Measurements from ENCODE around the gene TRAF2.
A peak's percentile ranks its signal among the peaks of the same experiment; 100 is the strongest.
"Not testable (repeated sequence)": the region's sequence is repeated elsewhere in the genome, so short reads cannot be mapped to it uniquely, and the experiment has no call there.

Gene TRAF2

GRCh38 chr9:136885950-136886578, at the start of gene TRAF2:
TSS of gene TRAF2 (plus strand) at chr9:136886516. CDS start at chr9:136898741, 12,225 bp downstream.
- peak within 1 kb of the TSS; percentile 97 for H3K4me3 Mint-ChIP-seq
- H3K4me1 Mint-ChIP-seq (ENCODE audit: low read depth): peaks cover 42% of the 10 kb centered on the region
- no peaks in the 10 kb centered on the region for H3K27me3 Mint-ChIP-seq
- peak within 1 kb of the TSS; percentile 90 for H3K27ac Mint-ChIP-seq
- H3K36me3 Mint-ChIP-seq: no peaks in the 10 kb centered on the region
- H3K9me3 Mint-ChIP-seq (ENCODE audit: low read depth): no peaks in the 10 kb centered on the region

DNA sequence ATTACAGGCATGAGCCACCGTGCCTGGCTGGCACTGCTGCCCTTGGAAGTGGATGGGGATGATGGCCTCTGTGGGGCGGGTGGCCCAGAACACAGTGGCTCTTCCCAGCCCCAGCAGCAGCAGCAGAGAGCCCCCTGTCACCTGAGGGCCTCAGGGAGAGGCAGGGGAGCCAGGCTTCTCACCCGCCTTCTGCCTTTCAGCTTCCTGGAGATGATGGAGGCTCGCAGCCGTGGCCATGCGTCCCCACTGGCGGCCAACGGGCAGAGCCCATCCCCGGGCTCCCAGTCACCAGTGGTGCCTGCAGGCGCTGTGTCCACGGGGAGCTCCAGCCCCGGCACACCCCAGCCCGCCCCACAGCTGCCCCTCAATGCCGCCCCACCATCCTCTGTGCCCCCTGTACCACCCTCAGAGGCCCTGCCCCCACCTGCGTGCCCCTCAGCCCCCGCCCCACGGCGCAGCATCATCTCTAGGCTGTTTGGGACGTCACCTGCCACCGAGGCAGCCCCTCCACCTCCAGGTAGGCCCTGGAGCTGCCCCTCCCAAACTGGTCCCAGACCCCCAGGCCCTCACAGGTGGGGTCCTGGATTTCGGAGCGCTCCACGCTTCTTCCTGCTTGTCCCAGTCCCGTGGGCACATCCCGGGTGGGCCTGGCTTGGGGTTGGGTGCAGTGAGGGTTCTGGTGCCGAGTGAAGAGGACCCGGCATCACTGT, 49.0 kb upstream of the TRAF2 start:
- Mint-ChIP-seq H3K27ac (no peak overlapping the region), H3K4me3 (no peak overlapping the region), H3K4me1 (ENCODE audit: low read depth) (peaks cover 6% of the 10 kb centered on the region), H3K9me3 (ENCODE audit: low read depth) (no peaks in the 10 kb centered on the region), H3K36me3 (peaks cover 3% of the 10 kb centered on the region), H3K27me3 (no peaks in the 10 kb centered on the region)

GRCh38 chr9:136837856-136838277, 48.4 kb upstream of the TRAF2 start:
- H3K4me1 Mint-ChIP-seq (ENCODE audit: low read depth); H3K27me3 Mint-ChIP-seq; H3K36me3 Mint-ChIP-seq; H3K4me3 Mint-ChIP-seq; H3K27ac Mint-ChIP-seq; H3K9me3 Mint-ChIP-seq (ENCODE audit: low read depth): not testable (repeated sequence)

DNA sequence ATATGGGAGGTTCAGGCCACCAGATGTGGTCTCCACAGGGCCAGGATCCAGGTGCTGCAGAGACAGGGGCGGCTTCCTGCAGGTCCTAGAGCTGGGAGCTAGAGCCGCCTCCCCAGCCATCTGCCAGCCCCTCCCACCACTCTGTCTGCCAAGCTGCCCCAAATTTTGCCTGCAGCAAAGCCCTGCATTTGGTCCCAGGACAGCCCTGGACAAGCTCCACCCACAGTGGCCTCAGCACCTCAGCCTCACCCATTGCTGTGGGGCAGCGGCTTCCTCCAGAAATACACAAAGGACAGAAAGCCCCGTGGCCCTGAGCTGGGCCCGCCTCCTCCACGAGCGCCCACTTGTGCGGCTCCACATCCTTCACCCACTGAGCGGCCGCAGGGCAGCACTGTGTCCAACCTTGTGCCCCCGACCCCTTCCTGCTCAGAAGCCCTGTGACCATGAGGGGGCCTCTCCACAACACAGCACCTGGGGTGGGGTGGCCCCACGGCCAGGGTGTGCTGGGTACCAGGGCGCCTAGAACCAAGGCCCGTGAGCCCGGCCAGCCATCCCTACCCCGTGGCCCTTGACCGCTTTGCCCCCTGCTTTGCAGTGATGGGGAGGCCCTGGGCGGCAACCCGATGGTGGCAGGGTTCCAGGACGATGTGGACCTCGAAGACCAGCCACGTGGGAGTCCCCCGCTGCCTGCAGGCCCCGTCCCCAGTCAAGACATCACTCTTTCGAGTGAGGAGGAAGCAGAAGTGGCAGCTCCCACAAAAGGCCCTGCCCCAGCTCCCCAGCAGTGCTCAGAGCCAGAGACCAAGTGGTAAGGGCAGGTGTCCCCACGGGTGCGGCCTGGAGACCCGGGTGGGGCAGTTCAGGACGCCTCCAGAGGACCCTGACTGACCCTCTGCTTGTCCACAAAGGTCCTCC, 47.7 kb upstream of the TRAF2 start:
- Mint-ChIP-seq H3K36me3 (peaks cover 3% of the 10 kb centered on the region), H3K4me3 (no peak overlapping the region), H3K27me3 (no peaks in the 10 kb centered on the region), H3K27ac (no peak overlapping the region), H3K4me1 (ENCODE audit: low read depth) (peaks cover 10% of the 10 kb centered on the region), H3K9me3 (ENCODE audit: low read depth) (no peaks in the 10 kb centered on the region)

DNA sequence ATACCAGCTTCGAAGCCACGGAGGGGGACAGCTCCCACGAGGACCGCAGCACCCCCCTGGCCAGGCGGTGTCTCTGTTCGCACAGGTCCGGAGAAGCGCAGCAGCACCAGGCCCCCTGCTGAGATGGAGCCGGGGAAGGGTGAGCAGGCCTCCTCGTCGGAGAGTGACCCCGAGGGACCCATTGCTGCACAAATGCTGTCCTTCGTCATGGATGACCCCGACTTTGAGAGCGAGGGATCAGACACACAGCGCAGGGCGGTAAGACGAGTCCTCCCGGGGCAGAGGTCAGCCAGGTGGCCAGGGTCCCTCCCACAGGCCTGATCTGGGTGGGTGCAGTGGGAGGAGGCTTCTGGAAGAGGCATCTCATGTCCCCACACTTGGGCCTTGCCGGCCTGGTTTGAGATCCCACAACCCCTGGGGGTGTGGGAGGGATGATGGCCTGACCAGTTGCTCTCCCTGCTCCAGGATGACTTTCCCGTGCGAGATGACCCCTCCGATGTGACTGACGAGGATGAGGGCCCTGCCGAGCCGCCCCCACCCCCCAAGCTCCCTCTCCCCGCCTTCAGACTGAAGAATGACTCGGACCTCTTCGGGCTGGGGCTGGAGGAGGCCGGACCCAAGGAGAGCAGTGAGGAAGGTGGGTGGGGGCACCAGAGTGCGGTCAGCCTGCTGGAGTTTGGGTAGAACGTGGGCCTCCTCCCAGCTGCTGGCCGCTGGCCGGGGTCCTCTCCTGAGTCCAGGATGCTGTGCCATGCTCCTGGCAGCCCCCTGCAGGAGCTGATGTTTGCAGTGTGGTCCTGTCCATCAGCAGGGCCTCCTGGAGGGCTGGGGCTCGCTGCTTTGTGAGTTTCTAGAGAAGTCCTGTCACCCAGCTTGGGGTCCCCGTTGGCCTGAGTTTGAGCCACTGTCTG, 46.8 kb upstream of the TRAF2 start:
- no peaks in the 10 kb centered on the region for H3K9me3 Mint-ChIP-seq (ENCODE audit: low read depth)
- H3K27ac Mint-ChIP-seq: peak overlapping the region; percentile 54
- H3K4me3 Mint-ChIP-seq: no peak overlapping the region
- H3K27me3 Mint-ChIP-seq: no peaks in the 10 kb centered on the region
- H3K36me3 Mint-ChIP-seq: peaks cover 3% of the 10 kb centered on the region
- H3K4me1 Mint-ChIP-seq (ENCODE audit: low read depth): peaks cover 11% of the 10 kb centered on the region

- no peak overlapping the region for H3K4me3 Mint-ChIP-seq
- H3K9me3 Mint-ChIP-seq (ENCODE audit: low read depth): no peaks in the 10 kb centered on the region
- H3K4me1 Mint-ChIP-seq (ENCODE audit: low read depth): peaks cover 12% of the 10 kb centered on the region
- peak overlapping the region; percentile 54 for H3K27ac Mint-ChIP-seq
- peaks cover 3% of the 10 kb centered on the region for H3K36me3 Mint-ChIP-seq
- H3K27me3 Mint-ChIP-seq: no peaks in the 10 kb centered on the region
Measured at GRCh38 chr9:136840140-136840876, 46.0 kb upstream of the TRAF2 start.

DNA sequence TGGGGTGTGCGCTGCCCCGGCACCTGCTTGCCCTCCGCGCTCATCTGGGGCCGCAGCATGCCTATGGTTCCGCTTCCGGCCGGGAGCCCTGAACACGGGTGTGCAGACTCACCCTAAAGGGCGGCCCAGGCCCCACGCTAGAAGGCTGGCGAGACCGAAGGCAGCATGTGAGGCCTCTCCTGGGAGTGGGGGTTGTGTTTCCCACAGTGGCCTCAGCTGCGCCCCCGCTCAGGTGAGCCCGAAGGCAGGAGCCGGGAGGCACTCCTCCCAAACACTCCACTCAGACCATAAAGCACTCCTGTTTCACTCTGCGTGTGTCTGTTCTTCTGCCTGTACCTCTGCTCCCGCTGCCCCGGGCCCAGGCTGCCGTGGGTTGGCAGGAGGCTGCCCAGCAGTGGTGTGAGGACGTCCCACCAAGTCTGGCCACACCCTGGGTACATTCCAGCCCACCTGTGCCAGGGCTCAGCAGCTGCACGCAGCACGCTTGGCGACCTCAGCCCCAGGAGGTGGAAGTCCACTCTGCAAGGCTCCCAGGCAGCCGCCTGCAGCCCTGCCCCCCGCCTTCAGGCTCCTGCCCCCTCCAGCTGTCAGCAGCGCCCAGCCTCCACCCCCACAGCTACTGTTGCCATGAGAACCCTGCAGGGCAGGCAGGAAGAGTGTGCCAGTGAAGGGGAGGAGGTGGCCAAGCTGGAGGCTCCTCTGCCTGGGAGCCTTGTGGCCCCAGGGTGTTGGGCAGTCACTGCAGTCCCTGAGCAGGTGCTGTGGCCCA, 45.3 kb upstream of the TRAF2 start:
- no peak overlapping the region for H3K27ac Mint-ChIP-seq

GRCh38 chr9:136841646-136842379, 44.5 kb upstream of the TRAF2 start:
- H3K9me3 Mint-ChIP-seq (ENCODE audit: low read depth); H3K27me3 Mint-ChIP-seq; H3K27ac Mint-ChIP-seq; H3K36me3 Mint-ChIP-seq: not testable (repeated sequence)
- peak overlapping the region; percentile 75 for H3K4me3 Mint-ChIP-seq
- H3K4me1 Mint-ChIP-seq (ENCODE audit: low read depth): peaks cover 14% of the 10 kb centered on the region

More for the DNA sequence above, 45.3 kb upstream of the TRAF2 start:
- Mint-ChIP-seq H3K27me3 (no peaks in the 10 kb centered on the region), H3K9me3 (ENCODE audit: low read depth) (no peaks in the 10 kb centered on the region), H3K4me3 (no peak overlapping the region), H3K4me1 (ENCODE audit: low read depth) (peaks cover 12% of the 10 kb centered on the region), H3K36me3 (peaks cover 3% of the 10 kb centered on the region)

- H3K4me1 Mint-ChIP-seq (ENCODE audit: low read depth): peaks cover 14% of the 10 kb centered on the region
- H3K27ac Mint-ChIP-seq; H3K27me3 Mint-ChIP-seq; H3K36me3 Mint-ChIP-seq; H3K9me3 Mint-ChIP-seq (ENCODE audit: low read depth): not testable (repeated sequence)
- peak within 1 kb of the TSS; percentile 75 for H3K4me3 Mint-ChIP-seq
Measured at GRCh38 chr9:136842380-136842948, 43.9 kb upstream of the TRAF2 start, which contains the start of gene AJM1. TSS of gene AJM1 (plus strand) at chr9:136842478. CDS start at chr9:136844415, 1,937 bp downstream.

GRCh38 chr9:136843159-136843800, 43.0 kb upstream of the TRAF2 start:
- not testable (repeated sequence) for H3K36me3 Mint-ChIP-seq; H3K9me3 Mint-ChIP-seq (ENCODE audit: low read depth); H3K27me3 Mint-ChIP-seq; H3K27ac Mint-ChIP-seq
- Mint-ChIP-seq H3K4me3 (peak overlapping the region; percentile 49), H3K4me1 (ENCODE audit: low read depth) (peaks cover 14% of the 10 kb centered on the region)

GRCh38 chr9:136843801-136844740, 42.2 kb upstream of the TRAF2 start:
- peaks cover 14% of the 10 kb centered on the region for H3K4me1 Mint-ChIP-seq (ENCODE audit: low read depth)
- H3K27ac Mint-ChIP-seq: not testable (repeated sequence)

More at GRCh38 chr9:136843801-136844740, 42.2 kb upstream of the TRAF2 start:
- H3K27me3 Mint-ChIP-seq; H3K36me3 Mint-ChIP-seq; H3K9me3 Mint-ChIP-seq (ENCODE audit: low read depth): not testable (repeated sequence)
- peak overlapping the region; percentile 49 for H3K4me3 Mint-ChIP-seq

All from activated naive CD8-positive, alpha-beta T cell (primary cell).